GM19372 (cell line): ENCODE measurements around the gene SPATA2.
"Not testable (repeated sequence)": the region's sequence is repeated elsewhere in the genome, so short reads cannot be mapped to it uniquely, and the experiment has no call there.

Source experiments
- ATAC-seq: cut with Tn5 transposase; IDR thresholded peaks from one replicate; pipeline ENCODE4 v1.9.1; 2021; ENCODE audit warnings: mild to moderate bottlenecking, low read depth, moderate library complexity; ENCODE audit not compliant: unreplicated experiment

SPATA2 gene

DNA sequence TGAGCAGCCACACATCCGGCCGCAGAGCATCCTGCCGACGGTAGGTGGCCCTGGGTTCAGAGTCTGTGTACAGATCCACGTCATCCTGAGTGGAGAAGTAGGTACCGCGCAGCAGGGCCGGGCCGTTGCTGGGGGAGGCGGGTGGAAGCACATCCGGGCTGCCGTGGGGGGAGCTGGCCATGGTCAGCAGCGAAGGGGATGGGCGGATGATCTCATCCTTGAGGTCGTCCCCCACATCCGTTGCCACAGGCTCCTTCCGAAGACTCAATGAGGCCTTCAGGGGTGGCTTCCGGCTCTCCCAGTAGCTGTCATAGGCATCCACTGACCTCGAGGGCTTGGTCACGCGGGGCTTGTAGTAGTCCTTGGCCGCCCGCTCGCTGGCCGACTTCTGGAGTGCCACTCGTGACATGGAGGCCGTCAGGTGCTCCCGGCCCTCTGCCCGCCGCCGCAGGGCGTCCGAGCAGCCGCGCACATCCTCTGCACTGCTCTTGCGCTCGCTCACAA lies 9.2 kb downstream of the SPATA2 start:
- ATAC-seq, result no peak

DNA sequence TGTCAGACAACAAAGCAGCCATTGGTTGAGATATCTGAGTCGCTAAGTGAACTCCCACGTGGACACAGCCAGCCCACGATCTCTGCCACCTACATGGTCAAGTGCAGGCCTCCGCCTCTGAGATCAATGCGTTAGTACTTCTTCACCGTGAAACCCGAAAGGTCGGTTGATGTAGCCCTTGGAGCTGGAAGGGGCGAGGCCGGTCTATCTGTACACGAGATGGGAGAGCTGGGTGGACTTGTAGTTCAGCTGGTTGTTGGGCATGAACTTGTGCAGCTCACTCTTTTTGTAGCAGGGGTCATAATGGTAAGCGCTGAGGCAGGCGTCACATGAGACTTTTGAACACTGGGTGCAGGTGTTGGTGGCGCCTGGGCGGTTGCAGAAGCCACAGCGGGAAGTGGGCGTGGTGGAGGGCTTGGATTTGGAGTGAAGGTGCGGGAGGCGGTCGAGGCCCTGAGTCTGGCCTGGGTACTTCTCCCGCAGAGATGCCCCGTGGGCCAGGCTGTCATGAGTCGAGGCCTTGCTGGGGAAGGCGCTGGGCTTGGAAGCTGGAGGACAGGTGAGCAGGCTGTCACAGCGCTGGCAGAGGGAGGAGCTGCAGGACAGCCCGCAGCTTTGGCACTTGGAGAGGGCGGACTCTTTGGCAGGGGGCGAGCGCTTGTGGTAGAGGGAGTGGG lies 9.8 kb downstream of the SPATA2 start:
- ATAC-seq, result no peak

DNA sequence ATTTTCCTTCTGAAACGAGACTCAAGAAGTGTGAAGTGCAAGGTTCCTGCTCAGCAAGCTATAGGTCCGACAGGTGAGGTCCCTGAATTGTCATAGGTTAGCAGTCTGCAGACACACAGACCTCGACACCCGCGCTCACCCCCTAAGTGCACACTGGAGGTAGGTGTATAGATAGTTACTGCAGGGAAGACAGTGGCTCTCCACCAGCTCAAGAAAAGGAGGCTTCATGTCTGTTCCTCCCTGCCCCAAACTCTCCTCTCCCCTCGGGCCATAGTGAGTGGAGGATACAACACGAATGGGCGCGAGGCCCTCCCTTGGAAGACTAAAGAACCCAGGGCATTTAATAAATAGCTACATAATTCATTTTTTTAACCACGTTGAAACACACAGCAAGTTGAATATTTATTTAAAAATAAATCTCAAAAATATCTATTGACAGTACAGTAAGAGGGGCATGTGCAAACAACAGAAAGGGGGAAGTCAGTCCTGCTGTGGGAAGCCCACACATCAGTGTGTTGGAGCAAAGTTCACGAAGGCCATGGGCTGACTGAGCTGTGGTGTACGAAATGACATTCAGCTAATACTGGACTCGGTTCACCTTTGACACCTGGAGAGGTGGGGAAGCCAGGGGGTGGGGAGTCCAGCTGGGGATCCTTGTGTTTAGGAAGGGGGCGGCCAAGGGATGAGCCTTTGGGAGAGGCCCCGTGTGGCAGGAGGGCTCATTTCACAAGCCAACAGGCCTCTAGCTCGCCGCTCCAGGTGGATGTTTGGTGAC lies 10.7 kb downstream of the SPATA2 start:
- ATAC-seq, result no peak

DNA sequence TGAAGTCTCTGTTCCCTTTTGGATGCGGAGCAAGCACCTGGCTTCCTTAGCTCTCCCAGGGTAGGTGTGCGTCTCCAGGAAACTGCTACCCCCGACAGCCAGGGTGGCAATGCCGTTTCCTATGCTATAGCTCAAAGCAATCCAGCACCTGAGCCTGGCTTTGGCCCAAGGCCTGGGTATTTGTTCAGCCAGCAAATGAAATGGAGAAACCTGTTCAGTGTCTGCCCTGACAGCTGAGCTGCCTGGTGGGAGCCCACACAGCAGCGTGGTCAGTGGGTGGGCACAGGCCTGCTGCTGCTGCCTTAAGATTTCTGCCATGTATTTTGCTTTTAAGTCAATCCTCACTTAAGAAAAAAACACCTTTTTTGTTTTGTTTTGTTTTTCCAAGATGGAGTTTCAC lies 13.7 kb downstream of the SPATA2 start:
- no peak for ATAC-seq

DNA sequence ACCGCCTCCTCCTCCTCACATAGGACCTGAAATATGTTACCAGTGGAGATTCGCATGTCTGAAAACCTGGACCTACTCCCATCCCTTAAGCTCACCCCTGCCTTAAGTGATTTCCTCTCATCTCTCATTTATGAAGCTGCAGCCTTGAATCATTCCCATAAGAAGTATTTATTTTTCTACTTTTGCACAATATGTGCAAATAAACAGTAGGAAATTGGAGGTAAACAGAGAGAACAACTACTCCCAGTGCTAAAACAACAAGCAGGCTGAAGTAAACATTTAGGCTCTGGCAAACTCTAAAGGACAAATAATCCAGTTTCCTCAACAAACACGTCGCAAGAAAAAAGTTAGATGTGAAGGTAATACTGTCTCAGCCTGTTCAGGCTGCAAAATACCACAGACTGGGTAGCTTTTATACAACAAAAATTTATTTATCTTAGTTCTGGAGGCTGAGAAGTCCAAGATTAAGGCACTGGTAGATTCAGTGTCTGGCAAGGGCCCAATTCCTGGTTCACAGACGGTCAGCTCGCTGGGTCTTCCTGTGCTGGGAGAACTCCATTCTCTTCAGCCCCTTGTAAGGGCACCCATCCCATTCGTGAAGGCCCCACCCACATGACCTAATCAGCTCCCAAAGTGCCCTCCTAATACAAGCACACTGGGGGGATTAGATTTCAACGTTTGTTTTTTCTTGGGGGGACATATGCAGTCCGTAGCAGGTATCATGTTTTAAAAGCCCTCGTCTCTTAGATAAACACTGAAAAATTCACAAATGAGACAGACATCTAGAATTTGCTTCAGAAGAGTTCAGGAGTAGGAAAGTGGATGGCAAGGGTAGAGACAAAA lies 15.6 kb downstream of the SPATA2 start:
- no peak for ATAC-seq

DNA sequence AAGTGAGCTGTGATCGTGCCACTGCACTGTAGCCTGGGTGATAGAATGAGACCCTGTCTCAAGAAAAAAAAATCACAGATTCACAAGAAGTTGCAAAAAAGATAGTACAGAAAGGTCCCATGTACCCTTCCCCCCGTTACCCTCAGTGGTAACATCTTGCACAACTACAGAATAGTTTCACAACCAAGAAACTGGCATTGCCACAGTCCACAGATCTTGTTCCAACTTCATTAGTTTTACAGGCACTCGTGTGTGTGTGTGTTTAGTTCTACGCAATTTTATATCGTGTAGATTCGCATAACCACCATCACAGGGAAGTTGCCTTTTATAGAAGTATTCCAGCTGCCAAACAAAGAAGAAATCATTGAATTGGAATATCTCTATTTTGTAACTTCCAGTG lies 19.1 kb downstream of the SPATA2 start:
- ATAC-seq, result no peak

DNA sequence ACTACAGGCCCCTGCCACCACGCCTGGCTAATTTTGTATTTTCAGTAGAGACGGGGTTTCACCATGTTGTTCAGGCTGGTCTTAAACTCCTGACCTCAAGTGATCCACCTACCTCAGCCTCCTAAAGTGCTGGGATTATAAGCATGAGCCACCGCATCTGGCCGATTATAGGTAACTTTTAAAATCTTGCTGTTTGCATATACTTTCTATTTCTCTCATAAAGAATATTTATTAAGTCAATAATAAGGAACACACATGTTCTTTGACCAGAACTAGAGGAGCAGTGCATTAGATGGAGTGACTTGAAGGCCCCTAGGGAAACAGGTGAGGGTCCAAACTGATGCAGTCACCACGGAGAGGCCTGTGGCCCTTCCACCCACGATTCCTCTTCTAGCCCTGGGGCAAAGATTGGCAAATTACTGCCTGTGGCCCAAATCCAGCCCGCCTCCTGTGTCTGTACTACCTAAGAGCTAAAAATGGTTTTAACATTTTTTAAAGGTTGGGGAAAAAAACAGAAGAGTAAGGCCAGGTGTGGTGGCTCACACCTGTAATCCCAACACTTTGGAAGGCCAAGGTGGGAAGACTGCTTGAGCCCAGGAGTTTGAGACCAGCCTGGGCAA lies 19.7 kb downstream of the SPATA2 start:
- ATAC-seq, result not testable (repeated sequence)

DNA sequence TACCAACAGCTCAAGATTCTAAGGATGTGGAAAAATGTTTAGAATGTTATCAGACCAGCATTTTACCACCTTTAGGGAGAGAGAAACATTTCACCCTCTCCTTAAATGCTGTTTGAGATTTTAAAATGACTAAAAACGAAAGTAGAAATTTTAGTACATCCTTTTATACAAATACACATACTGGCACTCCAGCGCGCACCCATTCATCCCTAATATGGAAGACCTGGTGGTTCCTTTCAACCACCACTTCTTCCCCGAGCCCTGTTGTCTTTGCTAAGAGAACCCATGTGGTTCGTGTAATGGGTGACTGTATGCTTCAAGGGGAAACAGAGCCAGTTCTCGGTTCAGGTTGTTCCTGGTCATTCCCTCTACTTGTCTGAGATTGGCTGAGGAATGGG lies 21.3 kb downstream of the SPATA2 start:
- ATAC-seq, result no peak

DNA sequence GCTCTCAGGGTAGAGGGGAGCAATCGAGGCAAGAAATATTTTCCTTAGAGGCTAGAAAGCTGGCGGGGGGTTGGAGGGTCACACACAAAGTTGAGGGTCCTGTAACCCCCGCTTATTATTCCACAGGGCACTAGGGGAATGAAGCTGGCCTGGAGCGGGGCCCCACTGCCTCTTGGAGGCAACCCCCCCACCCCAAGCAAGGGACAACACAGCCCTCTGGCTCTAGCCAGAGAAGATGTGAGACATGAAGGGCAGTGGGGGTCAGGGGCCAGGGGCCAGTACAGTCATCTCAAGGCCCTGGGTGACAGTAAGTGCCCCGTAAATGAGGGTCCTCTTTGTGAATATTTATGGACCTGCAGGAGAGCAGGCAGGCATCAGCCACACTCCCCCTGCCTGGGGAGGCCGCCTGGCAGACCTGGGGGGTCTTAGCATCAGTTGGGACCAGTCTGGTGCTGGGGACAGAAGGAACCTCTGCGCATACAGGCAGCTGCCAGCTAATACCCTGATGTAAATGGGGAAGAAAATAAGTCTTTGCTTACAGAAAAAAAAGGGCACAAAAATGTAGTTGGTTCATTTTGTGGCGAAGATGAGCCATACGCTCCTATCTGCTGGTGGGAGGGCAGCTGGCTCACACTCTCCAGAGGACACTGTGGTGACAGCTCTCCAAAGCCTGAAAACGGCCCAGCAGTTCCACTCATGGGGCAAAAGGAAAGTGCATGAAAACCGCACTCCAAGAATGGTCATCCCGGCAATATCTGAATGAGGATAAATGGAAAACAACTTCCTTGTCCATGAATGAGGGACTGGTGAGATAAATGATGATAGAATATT lies 21.9 kb downstream of the SPATA2 start:
- ATAC-seq, result no peak

DNA sequence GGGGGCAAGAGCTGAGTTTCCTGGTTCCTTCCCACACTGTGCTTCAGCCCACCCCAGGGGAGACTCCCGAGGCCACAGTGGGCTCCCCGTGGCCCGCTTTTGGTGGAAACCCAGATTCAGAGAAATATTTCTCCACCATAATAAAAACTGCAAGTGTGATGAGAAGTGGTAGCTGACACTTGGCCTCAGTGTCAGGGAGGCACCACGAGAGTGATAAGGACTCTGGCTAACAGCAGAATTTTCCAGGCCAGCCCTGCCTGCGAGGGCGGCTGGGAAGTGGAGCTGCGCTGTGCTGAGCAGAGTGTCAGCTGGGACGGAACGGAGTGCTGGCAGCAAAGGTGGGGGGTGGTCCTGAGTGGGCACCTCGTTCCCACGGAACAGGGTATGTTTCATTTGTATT lies 22.5 kb downstream of the SPATA2 start:
- no peak for ATAC-seq

DNA sequence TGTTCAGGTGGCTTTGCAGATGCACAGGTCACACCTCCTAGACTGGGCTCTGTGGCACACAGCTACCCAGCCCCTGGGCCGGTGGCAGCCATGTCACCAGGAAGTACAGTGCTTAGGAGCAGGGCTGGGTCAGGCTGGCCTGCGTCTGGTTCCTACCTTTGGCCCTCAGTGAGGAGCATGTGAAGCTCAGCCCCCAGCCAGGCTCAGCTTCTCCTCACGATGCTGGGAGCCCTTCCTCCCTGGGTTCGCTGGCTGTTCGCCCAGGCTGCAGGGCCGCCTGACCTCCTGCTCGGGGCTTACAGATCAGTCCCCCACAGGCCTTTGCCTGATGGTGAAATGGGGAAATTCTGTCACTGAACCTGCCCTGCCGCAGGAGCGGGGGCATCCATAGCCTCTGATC lies 23.1 kb downstream of the SPATA2 start:
- no peak for ATAC-seq

DNA sequence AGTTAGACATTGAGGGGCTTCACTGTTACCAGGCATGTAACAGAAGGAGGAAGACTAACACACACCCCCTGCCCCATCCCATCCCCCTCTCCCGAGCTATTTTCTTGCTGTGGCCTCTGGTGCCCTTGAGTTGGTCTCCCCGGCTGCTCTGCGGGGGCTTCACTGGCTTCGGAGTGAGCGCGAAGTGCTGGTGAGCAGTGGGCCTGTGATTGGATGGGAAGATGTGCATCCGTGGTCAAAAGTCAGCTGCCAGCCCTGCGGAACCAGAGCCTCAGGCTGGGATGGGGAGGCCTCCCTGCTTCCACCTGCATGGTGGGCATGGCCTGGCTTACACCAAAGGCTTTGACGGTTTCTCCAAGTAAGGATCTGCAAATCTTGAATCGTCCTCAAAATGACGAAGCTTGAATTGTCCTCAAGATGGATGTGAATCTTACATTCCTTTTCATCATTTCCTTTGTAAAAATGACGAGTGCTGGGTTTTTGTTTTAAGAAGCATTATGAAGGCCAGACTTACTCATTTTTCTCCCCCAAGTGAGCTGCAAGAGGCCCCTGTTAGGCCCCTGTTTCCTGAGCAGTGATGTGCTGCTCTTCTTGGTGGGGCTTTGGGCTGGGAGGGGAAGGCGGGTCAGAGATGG lies 23.7 kb downstream of the SPATA2 start:
- ATAC-seq, result no peak

DNA sequence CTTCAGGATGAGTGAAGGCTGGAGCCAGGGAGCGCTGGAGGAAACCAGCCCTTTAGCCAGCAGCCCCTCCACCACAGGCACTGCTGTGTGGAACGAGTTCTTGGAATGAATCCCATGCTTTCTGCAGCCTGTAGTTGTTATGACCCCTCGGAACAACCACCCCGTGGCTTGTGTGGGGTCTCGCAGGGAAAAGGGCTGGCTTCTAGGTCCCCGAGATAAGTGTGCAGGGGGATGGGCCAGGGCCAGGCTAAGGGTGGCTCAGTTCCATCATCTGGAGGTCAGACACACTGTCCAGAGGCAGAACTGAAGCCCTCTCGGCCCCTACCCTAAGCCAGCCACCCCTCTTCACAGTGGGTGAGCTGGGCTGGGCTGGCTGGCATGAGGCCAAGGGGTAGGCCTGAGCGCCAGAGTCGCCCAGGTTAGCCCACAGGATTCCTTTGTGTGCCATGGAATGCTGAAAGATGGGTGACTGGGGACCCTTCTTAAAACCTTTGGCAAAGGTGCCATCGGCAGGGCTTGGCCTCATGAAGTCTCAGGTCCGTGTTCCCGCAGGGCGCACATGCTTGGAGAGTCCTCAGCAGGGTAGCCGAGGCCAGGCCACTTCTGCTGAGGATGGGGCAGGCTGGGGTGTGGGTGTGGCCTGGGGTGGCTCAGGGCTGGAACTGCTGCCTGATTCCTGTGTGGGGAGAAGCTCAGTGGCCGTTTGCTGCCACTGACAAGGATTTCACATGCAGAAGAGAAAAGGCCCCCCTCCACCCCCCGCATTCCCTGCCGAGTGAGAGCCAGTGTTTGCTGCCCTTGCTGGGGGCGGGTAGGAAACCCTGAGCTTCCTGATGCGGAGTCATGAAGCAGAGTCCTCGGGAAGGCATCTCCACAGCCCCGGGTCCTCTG lies 24.6 kb downstream of the SPATA2 start:
- ATAC-seq, result no peak

DNA sequence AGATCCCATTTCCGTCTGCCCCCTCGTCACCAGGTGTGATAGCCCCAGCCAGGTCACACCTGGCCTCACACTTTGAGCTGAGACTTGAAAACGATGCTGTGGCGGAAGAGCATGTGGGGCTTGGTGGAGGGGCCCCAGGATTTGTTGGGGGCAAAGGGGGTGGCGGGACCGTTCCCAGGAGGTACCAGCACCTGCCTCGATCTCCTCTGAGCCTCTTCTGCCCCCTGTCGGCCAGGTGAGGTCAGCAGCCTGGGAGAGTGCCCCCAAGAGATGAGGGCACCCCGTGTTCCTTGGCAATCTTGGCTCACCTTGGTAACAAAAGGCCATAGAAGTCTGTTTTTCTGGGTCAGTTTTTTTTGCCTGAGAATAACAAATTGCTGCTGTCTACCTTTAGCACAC lies 25.4 kb downstream of the SPATA2 start:
- ATAC-seq, result no peak

DNA sequence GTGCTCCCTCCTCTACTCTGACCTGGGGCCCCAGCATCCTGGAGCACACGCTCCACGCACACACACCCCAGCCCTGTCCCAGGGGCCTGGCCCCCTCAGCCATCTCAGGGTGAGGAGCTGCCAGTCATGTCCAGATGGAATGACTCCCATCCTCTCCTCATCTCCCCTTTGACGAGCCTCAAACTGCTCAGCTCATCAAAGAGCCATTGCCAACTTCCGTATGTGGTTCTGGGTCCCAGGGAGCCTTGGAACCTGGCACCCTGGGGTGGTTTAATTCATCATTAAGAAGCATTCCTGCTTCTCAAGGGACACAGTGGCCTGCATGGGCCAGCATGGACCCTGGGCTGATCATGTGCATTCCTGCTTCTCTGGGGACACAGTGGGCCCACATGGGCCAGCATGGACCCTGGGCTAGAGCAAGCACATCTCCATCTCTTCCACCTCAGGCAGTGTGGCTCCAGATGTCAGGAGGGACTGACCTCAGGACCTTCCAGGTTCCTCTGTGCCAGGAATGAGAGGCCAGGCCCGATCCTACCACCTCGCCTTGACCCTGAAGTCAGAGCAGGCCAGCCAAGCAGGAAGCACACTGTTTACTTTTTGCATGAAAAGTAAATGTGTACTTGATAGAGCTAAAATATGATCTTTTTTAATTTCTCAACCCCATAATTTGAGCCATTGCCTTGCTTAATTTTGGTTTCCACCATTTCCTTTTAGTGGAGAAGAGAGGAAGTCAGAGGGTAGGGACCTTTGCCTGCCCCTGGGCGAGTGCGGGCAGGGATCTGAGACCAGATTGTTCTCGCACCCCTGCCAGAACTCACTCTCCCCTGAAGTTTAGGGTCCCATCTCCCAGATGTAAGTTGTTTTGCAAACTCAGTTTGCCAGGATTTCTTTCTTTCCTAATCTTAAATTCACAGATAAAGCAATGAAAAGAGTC lies 26.1 kb downstream of the SPATA2 start:
- ATAC-seq, result no peak

DNA sequence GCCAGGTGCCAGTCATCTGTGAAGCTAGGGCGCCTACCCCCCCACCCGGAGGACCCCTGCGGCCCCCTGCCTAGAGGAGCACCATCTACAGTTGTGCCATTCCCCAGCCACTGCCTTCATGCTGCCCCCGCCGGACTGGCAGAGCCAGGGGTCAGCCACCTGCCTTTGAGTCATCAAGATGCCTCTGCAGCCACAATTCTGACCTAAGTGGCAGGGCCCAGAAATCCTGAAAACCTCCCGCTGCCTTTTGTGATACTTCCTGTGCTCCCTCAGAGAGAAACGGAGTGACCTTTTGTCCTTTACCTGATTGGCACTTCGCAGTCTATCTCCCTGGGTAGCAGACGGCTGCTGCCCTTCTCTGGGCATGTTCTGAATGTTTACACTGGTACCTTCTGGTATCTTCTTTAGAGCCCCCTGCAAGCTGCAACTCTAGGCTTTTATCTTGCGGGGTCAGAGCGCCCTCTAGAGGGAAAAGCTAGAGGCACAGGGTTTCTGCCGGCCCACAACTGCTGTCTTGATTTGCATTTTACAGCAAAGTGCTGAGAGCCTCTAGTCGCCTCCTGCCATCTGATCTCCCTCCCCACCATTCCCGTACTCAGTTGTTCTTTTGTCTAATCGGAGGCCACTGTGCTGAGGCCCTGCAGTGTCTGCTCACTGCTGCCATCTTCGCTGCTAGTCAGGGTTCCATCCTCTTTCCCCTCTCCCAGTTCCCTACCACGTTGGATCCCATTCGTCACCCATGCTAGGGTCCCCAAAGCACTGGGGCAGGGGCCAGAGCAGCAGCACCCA lies 26.9 kb downstream of the SPATA2 start:
- no peak for ATAC-seq
